ENCODE data around the gene TRIM67.
"Not testable (repeated sequence)": the region's sequence is repeated elsewhere in the genome, so short reads cannot be mapped to it uniquely, and the experiment has no call there.

TRIM67 gene

DNA sequence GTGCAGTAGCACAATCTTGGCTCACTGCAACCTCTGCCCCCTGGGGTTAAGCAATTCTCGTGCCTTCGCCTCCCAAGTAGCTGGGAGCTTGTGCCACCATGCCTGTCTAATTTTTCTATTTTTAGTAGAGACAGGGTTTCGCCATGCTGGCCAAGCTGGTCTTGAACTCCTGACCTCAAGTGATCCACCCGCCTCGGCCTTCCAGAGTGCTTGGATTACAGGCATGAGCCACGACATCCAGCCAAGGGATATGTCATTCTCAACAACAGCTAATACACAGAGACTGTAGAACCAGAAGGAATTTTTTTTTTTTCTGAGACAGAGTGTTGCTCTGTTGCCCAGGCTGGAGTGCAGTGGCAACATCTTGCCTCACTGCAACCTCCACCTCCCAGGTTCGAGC, 3.7 kb upstream of the TRIM67 start:
- not testable (repeated sequence) for DNase-seq (ENCODE audit: low read depth in 2 of 2)

GRCh38 chr1:231159202-231159962, 2.5 kb upstream of the TRIM67 start:
- no peak for DNase-seq (ENCODE audit: low read depth in 2 of 2)

DNA sequence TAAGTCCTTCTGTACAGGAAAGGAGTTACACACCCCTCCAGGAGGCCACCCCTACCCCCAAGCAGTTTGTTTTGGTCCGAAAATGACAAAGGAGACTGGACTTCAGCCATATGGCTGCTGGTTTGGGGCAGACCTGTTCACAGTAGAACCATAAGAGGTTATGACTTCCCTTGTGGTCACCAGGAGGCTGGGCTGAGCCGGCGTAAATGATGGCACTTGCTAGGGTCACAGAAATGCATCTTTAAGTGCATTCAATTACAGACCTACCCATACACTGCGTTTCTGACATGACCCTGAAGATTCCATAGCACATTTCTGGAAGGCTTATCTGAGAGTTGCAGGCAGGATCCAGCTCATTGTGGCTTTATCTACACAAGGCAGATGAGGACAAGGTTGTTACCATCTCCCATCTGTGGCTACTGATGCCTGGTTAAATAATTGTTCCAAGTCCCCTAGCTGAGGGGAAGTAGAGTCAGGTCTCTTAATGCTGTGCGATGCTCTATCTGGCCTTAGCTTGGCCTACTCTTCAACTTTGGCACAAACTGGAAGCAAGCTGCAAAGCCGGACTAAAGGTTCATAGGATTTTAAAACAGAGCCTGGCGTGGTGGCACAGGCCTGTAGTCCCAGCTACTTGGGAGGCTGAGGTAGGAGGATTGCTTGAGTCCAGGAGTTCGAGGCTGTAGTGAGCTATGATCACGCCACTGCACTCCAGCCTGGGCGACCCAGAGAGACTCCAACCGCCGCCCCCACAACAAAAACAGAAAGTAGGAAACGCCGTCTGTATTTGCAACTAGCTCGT, 1.7 kb upstream of the TRIM67 start:
- no peak for DNase-seq (ENCODE audit: low read depth in 2 of 2)

- no peak for DNase-seq (ENCODE audit: low read depth in 2 of 2)
Observed at GRCh38 chr1:231160895-231161666, 777 bp upstream of the TRIM67 start.

- DNase-seq (ENCODE audit: low read depth in 2 of 2): no peak
Observed at GRCh38 chr1:231162297-231162969, 575 bp downstream of the TRIM67 start.

- no peak for DNase-seq (ENCODE audit: low read depth in 2 of 2)
Observed at GRCh38 chr1:231162970-231163829, 1.3 kb downstream of the TRIM67 start.

- DNase-seq (ENCODE audit: low read depth in 2 of 2): no peak
Observed at GRCh38 chr1:231163830-231164427, 2.1 kb downstream of the TRIM67 start.

- no peak for DNase-seq (ENCODE audit: low read depth in 2 of 2)
Observed at GRCh38 chr1:231165371-231165770, 3.5 kb downstream of the TRIM67 start.

DNA sequence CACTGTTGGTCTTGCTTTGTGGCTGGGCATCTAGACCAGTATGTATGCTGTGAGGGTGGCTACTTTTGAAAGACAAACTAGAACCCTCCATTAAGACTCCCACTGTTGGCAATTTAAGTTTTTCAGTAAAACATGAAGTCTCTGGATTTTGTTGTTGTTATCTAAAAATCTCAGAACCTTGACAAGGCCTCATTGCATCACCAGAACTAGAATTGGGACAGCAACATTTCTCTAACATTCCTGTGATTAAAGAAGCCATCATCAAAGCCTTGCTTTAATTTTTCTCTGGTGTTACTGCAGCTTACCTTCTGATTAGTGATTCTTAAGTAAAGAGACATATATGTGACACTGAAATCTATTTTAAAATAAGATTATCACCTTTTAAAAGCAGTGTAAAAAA, 4.5 kb downstream of the TRIM67 start:
- DNase-seq (ENCODE audit: low read depth in 2 of 2): no peak

DNA sequence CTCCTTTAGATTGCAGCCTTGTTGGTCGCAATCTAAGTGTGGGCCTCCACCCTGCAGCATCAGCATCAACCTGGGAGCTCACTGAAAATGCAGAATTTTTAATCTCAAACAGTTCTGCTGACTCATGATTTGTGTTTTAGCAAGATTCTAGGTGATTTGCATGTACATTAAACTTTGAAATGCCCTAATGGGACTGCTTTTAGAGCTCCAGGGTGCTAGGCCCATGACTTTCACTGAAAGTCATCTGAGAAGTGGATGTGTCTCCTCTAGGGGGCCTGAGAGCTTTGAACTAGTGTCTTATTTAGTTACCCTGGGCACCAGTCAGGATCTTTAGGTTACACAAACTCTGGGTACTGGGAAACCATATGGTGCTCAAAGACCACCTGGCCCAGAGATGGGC, 9.0 kb downstream of the TRIM67 start:
- DNase-seq (ENCODE audit: low read depth in 2 of 2): no peak

DNA sequence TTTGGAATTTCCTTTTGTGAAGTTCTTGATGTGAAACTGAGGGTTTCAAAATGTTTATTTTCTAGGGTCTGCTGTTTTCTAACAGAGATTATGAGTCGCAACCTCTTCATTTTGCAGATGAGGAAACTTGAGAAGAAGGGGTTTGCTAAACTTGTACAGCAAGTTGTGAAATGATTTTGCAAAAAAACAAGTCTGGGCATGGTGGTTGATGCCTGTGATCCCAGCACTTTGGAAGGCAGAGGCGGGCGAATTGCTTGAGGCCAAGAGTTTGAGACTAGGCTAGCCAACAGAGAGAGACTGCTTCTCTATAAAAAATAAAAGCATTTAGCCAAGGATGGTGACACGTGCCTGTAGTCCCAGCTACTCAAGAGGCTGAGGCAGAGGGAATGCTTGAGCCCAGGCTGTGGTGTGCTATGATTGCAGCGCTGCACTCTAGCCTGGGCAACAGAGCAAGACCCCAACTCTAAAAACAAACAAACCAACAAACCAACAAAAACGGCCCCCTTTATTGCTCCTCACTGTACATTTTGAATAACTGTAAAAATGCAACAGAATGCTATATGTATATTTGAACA, 9.9 kb downstream of the TRIM67 start:
- DNase-seq (ENCODE audit: low read depth in 2 of 2): no peak

DNA sequence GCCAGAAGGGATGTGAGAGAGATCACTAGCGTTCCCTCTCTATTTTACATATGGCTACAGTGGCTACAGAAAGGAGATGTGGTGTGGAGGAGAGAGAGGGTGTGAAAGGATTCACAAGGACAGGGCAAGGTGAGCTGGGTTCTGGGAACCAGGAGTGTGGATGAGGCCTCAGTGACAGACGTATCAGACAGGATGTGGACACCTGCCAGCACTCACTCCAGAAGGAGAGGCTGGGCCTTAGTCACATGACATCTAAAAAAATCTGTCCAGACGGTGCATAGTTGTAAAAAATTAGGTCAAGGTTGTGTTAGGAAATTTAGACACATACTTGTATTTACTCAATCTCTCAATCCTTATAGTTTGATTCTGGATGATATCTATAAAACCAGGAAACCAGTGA, 10.6 kb downstream of the TRIM67 start:
- DNase-seq (ENCODE audit: low read depth in 2 of 2): no peak

- no peak for DNase-seq (ENCODE audit: low read depth in 2 of 2)
Observed at GRCh38 chr1:231176421-231176820, 14.6 kb downstream of the TRIM67 start.

DNA sequence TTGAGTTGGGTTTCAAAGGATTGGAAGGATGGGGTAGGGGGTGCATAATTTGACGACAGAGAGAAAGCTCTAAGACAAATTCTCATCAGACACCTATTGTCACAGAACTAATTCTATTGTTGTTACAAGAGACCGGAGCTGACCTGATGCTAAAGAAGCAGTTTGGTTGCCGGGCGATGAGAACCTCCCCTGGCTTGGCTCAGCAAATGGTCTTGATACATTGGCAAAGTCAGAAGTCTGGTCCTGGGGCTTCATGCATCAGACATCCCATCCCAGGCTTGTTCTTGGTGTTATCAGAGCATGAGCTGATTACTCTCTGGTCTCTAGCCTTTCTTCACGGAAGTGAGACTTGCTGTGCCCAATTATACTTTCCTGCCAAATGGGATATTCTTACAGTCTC, 15.4 kb downstream of the TRIM67 start:
- no peak for DNase-seq (ENCODE audit: low read depth in 2 of 2)

- DNase-seq (ENCODE audit: low read depth in 2 of 2): no peak
Observed at GRCh38 chr1:231177936-231178335, 16.1 kb downstream of the TRIM67 start.

GRCh38 chr1:231178970-231179369, 17.1 kb downstream of the TRIM67 start:
- DNase-seq (ENCODE audit: low read depth in 2 of 2): no peak

GRCh38 chr1:231180034-231180433, 18.2 kb downstream of the TRIM67 start:
- no peak for DNase-seq (ENCODE audit: low read depth in 2 of 2)

- no peak for DNase-seq (ENCODE audit: low read depth in 2 of 2)
Observed at GRCh38 chr1:231181271-231181670, 19.4 kb downstream of the TRIM67 start.

DNA sequence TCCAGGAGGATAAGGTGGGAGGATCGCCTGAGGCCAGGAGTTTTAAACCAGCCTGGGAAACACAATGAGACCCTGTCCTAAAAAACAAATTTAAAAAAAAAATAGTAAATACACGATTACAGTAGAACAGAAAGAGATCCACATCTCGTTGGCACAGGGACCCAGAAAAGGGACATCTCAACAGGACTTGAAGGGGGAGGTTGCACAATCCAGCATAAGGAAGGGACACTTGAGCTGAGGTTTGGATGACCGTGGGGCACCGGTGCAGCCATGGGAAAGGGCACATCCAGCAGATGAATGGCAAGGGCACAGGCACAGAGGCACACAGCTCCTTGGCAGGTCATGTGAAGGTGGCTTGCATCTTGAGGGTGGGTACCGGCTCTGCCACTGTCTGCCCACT, 20.5 kb downstream of the TRIM67 start:
- DNase-seq (ENCODE audit: low read depth in 2 of 2): no peak
